ENCODE data around the gene MPO.

- TF ChIP-seq CTCF (conservative IDR thresholded peaks at IDR 0.05; ENCODE audit: low read length): no peak
- no peak for TF ChIP-seq EZH2phosphoT487 (IDR thresholded peaks at IDR 0.05; ENCODE audit: borderline replicate concordance, low read depth, low read length)
These were observed 42.8 kb upstream of the MPO start for GRCh38 chr17:58323366-58324055.
